Sigmoid colon (tissue), 7 donors: ENCODE data around the gene PRAMEF14. TPM values are rescaled to one million over a fixed set of nuclear protein-coding genes. Genes with fewer than 3 reads are reported as not detected.
"Not testable (repeated sequence)": the region's sequence is repeated elsewhere in the genome, so short reads cannot be mapped to it uniquely, and the experiment has no call there.

Experiments
- DNase-seq: peaks from one replicate; pipeline ENCODE4 v3.0.0-alpha.2; 2019
- H3K27ac ChIP-seq, 4 donors: fragments of 200-600 bp; sonication (generic); one replicate each; pipeline ENCODE4 v1.5.1; 2016 to 2019; ENCODE audit warnings: mild to moderate bottlenecking in 1 of 4
- H3K27me3 ChIP-seq, 3 donors: fragments of 200-600 bp; sonication (generic); one replicate each; pipeline ENCODE4 v1.5.1; 2019; ENCODE audit warnings: mild to moderate bottlenecking in 1 of 3
- H3K36me3 ChIP-seq, 4 donors: fragments of 200-600 bp; sonication (generic); one replicate each; pipeline ENCODE4 v1.5.1; 2016 to 2019
- H3K4me1 ChIP-seq, 4 donors: fragments of 200-600 bp; sonication (generic); one replicate each; pipeline ENCODE4 v1.5.1; 2017 to 2019
- H3K4me3 ChIP-seq, 4 donors: fragments of 200-600 bp; sonication (generic); one replicate each; pipeline ENCODE4 v1.5.1; 2017 to 2019; ENCODE audit warnings: mild to moderate bottlenecking in 2 of 4, moderate library complexity in 1 of 4
- H3K9me3 ChIP-seq, 4 donors: fragments of 200-600 bp in 3 of 4; sonication (generic) in 3 of 4; one replicate each; pipeline versions ENCODE4 v1.5.1 to v1.6.1; 2013 to 2019
- WGBS, 2 donors: extraction: QIAGEN DNeasy Blood & Tissue Kit; methylation state at CpG; one replicate each; pipeline ENCODE4 v1.1.7; 2013; 5-methylcytosine and 5-hydroxymethylcytosine counted together
- intact Hi-C: fragments of 100-400 bp; cut with DNase I; formaldehyde crosslinking; loops from one replicate; pipeline ENCODE4 v1.15.1; 2023
- polyA plus RNA-seq, 3 donors: library from polyadenylated mRNA; stranded (reverse); fragments of 200-250 nt; gene quantifications; one replicate each; pipeline ENCODE4 v1.2.3, GENCODE V29; 2013
- total RNA-seq, 4 donors: library from RNA; depleted of rRNA; stranded (reverse); fragments of >200 nt; gene quantifications; one replicate each; pipeline ENCODE4 v1.1.0, GENCODE V29; 2016
- TF ChIP-seq, protein P1 (sequence below), 4 experiments: fragments of 450-650 bp in 3 of 4; fragments of 200-600 bp in 1 of 4; IDR thresholded peaks; one replicate each; pipeline ENCODE4 v1.5.1; 2016 to 2019; ENCODE audit warnings: antibody characterized with exemption in 4 of 4, mild to moderate bottlenecking in 3 of 4, moderate library complexity in 2 of 4
- donor health status: healthy with polysubstance abuse.
- donor health status: Bipolar disorder and iron deficiency.
- donor health status: healthy.

The PRAMEF14 gene
- total and polyA plus RNA-seq, 7 donors = not detected

DNA sequence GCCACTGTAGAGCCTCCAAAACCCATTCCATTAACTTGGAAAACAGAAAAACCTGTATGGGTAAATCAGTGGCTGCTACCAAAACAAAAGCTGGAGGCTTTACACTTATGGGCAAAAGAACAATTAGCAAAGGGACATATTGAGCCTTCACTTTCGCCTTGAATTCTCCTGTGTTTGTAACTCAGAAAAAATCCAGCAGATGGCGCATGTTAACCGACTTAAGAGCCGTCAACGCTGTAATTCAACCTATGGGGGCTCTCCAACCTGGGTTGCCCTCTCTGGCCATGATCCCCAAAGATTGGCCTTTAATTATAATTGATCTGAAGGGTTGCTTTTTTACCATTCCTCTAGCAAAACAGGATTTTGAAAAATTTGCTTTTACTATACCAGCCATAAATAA is 9.8 kb upstream of the PRAMEF14 start:
- H3K4me3 ChIP-seq, H3K9me3 ChIP-seq, H3K27me3 ChIP-seq, DNase-seq, H3K27ac ChIP-seq, H3K36me3 ChIP-seq, H3K4me1 ChIP-seq, intact Hi-C loops: not testable (repeated sequence)
- TF ChIP-seq, protein P1, sequence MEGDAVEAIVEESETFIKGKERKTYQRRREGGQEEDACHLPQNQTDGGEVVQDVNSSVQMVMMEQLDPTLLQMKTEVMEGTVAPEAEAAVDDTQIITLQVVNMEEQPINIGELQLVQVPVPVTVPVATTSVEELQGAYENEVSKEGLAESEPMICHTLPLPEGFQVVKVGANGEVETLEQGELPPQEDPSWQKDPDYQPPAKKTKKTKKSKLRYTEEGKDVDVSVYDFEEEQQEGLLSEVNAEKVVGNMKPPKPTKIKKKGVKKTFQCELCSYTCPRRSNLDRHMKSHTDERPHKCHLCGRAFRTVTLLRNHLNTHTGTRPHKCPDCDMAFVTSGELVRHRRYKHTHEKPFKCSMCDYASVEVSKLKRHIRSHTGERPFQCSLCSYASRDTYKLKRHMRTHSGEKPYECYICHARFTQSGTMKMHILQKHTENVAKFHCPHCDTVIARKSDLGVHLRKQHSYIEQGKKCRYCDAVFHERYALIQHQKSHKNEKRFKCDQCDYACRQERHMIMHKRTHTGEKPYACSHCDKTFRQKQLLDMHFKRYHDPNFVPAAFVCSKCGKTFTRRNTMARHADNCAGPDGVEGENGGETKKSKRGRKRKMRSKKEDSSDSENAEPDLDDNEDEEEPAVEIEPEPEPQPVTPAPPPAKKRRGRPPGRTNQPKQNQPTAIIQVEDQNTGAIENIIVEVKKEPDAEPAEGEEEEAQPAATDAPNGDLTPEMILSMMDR (IDR thresholded peaks at IDR 0.05) = peak in 3 of 4 experiments; percentile 39 to 57 (median 49)
- WGBS, 2 donors = 2 to 3% methylated on average over 5 of the region's 5 CpGs

GRCh38 chr1:13354475-13354874 is 7.5 kb upstream of the PRAMEF14 start:
- DNase-seq, H3K4me3 ChIP-seq, H3K27ac ChIP-seq, intact Hi-C loops, H3K27me3 ChIP-seq, H3K4me1 ChIP-seq, H3K9me3 ChIP-seq, H3K36me3 ChIP-seq: not testable (repeated sequence)
- WGBS, 2 donors = 12 to 16% methylated on average over 2 of the region's 9 CpGs

GRCh38 chr1:13353476-13353875 is 6.5 kb upstream of the PRAMEF14 start:
- H3K27ac ChIP-seq, H3K9me3 ChIP-seq, intact Hi-C loops, DNase-seq, H3K27me3 ChIP-seq, H3K36me3 ChIP-seq, H3K4me3 ChIP-seq, H3K4me1 ChIP-seq: not testable (repeated sequence)
- WGBS, 2 donors = 92 to 95% methylated on average over 7 to 8 of the region's 8 CpGs

GRCh38 chr1:13342496-13342895 is 4.4 kb downstream of the PRAMEF14 start:
- H3K27ac ChIP-seq, H3K9me3 ChIP-seq, H3K4me3 ChIP-seq, DNase-seq, intact Hi-C loops, H3K27me3 ChIP-seq, H3K4me1 ChIP-seq, H3K36me3 ChIP-seq: not testable (repeated sequence)
- WGBS, 2 donors = 86 to 89% methylated on average over 8 of the region's 8 CpGs

- 55 to 62% methylated on average over 3 of the region's 4 CpGs for WGBS, 2 donors
- intact Hi-C loops, H3K4me3 ChIP-seq, DNase-seq, H3K27me3 ChIP-seq, H3K27ac ChIP-seq, H3K4me1 ChIP-seq, H3K9me3 ChIP-seq, H3K36me3 ChIP-seq: not testable (repeated sequence)
These were observed 31.7 kb downstream of the PRAMEF14 start, which contains the start of gene PRAMEF15 for GRCh38 chr1:13315281-13315680. TSS of gene PRAMEF15 (plus strand) at chr1:13315581. CDS start at chr1:13318408, 2,827 bp downstream.

- H3K4me1 ChIP-seq, H3K27me3 ChIP-seq, DNase-seq, H3K4me3 ChIP-seq, H3K36me3 ChIP-seq, intact Hi-C loops, H3K27ac ChIP-seq, H3K9me3 ChIP-seq: not testable (repeated sequence)
- WGBS, 2 donors = no CpG with 5 or more reads among the region's 1 CpG
These were observed 43.7 kb downstream of the PRAMEF14 start, which contains the start of gene PRAMEF33 for GRCh38 chr1:13303239-13303638. TSS of gene PRAMEF33 (plus strand) at chr1:13303539. CDS start at chr1:13305955, 2,416 bp downstream.

GRCh38 chr1:13302197-13302596 is 44.7 kb downstream of the PRAMEF14 start:
- H3K27ac ChIP-seq, DNase-seq, H3K9me3 ChIP-seq, H3K36me3 ChIP-seq, H3K27me3 ChIP-seq, H3K4me3 ChIP-seq, intact Hi-C loops, H3K4me1 ChIP-seq: not testable (repeated sequence)

DNA sequence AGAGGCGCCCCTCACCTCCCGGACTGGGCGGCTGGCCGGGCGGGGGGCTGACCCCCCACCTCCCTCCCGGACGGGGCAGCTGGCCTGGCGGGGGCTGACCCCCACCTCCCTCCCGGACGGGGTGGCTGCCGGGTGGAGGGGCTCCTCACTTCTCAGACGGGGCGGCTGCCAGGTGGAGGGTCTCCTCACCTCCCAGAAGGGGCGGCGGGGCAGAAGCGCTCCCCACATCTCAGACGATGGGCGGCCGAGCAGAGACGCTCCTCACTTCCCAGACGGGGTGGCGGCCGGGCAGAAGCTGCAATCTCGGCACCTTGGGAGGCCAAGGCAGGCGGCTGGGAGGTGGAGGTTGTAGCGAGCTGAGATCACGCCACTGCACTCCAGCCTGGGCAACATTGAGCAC is 48.2 kb downstream of the PRAMEF14 start:
- intact Hi-C loops, H3K27ac ChIP-seq, H3K27me3 ChIP-seq, H3K4me1 ChIP-seq, H3K4me3 ChIP-seq, DNase-seq, H3K9me3 ChIP-seq, H3K36me3 ChIP-seq: not testable (repeated sequence)
- WGBS, 2 donors = 95 to 97% methylated on average over 12 to 14 of the region's 27 CpGs

DNA sequence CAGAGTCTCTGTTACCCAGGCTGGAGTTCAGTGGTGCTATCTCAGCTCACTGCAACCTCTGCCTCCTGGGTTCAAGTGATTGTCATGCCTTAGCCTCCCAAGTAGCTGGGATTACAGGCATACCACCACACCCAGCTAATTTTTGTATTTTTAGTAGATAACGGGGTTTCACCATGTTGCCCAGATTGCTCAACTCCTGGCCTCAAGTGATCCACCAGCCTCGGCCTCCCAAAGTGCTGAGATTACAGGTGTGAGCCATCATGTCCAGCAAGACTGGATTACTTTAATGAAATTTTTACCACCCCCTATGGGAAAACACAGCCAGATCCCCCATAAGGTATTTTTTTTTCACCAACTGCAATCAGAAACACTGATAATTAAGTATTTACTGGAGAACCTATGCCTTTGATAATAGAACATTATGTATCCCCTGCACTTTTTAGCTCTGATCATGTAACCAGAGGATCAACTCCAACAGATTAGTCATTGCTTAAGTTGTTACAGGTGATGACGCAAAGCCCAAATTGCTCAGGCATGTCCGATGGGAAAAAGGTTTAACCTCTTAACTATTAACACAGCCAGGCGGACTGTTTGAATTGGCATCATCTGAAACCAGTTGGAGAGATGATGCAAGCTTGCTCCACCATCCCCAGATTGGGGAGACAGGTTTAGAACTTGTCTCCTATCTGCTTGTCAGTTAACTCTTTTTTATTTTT is 49.6 kb downstream of the PRAMEF14 start:
- H3K4me1 ChIP-seq, DNase-seq, H3K9me3 ChIP-seq, H3K27me3 ChIP-seq, H3K27ac ChIP-seq, H3K4me3 ChIP-seq, intact Hi-C loops, H3K36me3 ChIP-seq: not testable (repeated sequence)
- WGBS, 2 donors = 84 to 99% methylated on average over 2 of the region's 5 CpGs

Other genes with a start within 250 kb of the PRAMEF14 start
- gene HNRNPCL2, start 230.3 kb downstream of the PRAMEF14 start, total RNA-seq = not detected
- gene HNRNPCL2, start 230.3 kb downstream of the PRAMEF14 start, polyA plus RNA-seq = not detected
- gene PRAMEF26, start 191.1 kb downstream of the PRAMEF14 start, total RNA-seq = not detected
- gene PRAMEF26, start 191.1 kb downstream of the PRAMEF14 start, polyA plus RNA-seq = not detected
- not detected for gene HNRNPCL4, start 181.5 kb downstream of the PRAMEF14 start, total RNA-seq
- not detected for gene HNRNPCL4, start 181.5 kb downstream of the PRAMEF14 start, polyA plus RNA-seq
- not detected for gene PRAMEF9, start 175.3 kb downstream of the PRAMEF14 start, total RNA-seq
- not detected for gene PRAMEF9, start 175.3 kb downstream of the PRAMEF14 start, polyA plus RNA-seq
- not detected for gene PRAMEF13, start 145.7 kb downstream of the PRAMEF14 start, total RNA-seq
- gene PRAMEF13, start 145.7 kb downstream of the PRAMEF14 start, polyA plus RNA-seq = not detected
- not detected for gene PRAMEF18, start 121.0 kb downstream of the PRAMEF14 start, total RNA-seq
- not detected for gene PRAMEF18, start 121.0 kb downstream of the PRAMEF14 start, polyA plus RNA-seq
- gene PRAMEF5, start 92.9 kb downstream of the PRAMEF14 start, total RNA-seq = not detected
- gene PRAMEF5, start 92.9 kb downstream of the PRAMEF14 start, polyA plus RNA-seq = not detected
- gene PRAMEF8, start 62.0 kb downstream of the PRAMEF14 start, total RNA-seq = not detected
- gene PRAMEF8, start 62.0 kb downstream of the PRAMEF14 start, polyA plus RNA-seq = not detected
- not detected for gene PRAMEF33, start 43.6 kb downstream of the PRAMEF14 start, total RNA-seq
- gene PRAMEF33, start 43.6 kb downstream of the PRAMEF14 start, polyA plus RNA-seq = not detected
- not detected for gene PRAMEF15, start 31.6 kb downstream of the PRAMEF14 start, total RNA-seq
- not detected for gene PRAMEF15, start 31.6 kb downstream of the PRAMEF14 start, polyA plus RNA-seq
- gene PRAMEF19, start 24.8 kb upstream of the PRAMEF14 start, total RNA-seq = not detected
- gene PRAMEF19, start 24.8 kb upstream of the PRAMEF14 start, polyA plus RNA-seq = not detected
- not detected for gene PRAMEF17, start 42.5 kb upstream of the PRAMEF14 start, total RNA-seq
- gene PRAMEF17, start 42.5 kb upstream of the PRAMEF14 start, polyA plus RNA-seq = not detected
- not detected for gene PRAMEF20, start 63.3 kb upstream of the PRAMEF14 start, total RNA-seq
- gene PRAMEF20, start 63.3 kb upstream of the PRAMEF14 start, polyA plus RNA-seq = not detected
- not detected for gene LRRC38, start 166.9 kb upstream of the PRAMEF14 start, total RNA-seq
- not detected for gene LRRC38, start 166.9 kb upstream of the PRAMEF14 start, polyA plus RNA-seq
- gene PDPN, start 236.7 kb upstream of the PRAMEF14 start, total RNA-seq = 10 to 100 TPM in 3 of 4 donors, 1 to 10 TPM in 1; 5.6 to 14.7 (median 13.5) TPM
- gene PDPN, start 236.7 kb upstream of the PRAMEF14 start, polyA plus RNA-seq = 1 to 10 TPM; 2.1 to 9.9 (median 7.8) TPM